Fibroblast of skin of back (primary cell): Measurements from ENCODE around the gene KCTD13.
"Not testable (repeated sequence)": the region's sequence is repeated elsewhere in the genome, so short reads cannot be mapped to it uniquely, and the experiment has no call there.

Source experiments
- DNase-seq: peaks from one replicate; pipeline ENCODE4 v3.0.0-alpha.2; 2013

Gene KCTD13

DNA sequence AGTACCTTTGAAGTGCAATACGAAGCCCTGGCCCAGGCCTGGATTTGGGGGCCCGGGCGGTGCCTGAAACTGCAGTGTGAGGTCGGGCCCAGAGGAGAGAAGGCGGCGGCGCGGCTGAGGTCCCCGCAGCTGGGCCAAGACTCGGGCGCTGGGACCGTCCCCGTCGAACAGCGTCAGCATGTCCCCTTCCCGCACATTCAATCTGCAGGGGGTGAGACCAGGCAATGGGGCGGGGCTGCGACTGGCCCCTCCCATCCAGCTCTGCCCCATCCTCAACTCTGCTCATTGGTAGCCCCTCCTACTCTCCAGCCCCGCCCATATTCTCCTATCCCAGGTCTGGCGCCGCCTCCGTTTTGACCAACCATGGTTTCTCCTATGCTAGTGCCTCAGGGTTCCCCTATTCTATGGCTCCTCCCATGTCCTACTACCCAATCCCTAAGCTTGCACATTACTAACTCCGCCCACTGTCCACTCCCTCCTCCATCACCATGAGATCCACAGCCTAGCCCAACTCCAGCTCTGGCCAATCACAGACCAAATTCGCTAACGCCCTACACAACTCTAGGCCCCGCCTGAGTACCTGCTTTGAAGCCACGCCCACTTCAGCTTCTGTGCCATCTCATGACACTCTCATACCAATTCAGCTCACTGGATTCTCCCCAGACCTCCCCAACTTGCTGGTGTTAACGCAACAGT is 48.6 kb downstream of the KCTD13 start:
- peak; percentile 45 for DNase-seq

- DNase-seq = no peak
Observed at GRCh38 chr16:29876594-29877249, 49.3 kb downstream of the KCTD13 start.

GRCh38 chr16:29876217-29876593 is 49.8 kb downstream of the KCTD13 start:
- no peak for DNase-seq

- DNase-seq = no peak
Observed at GRCh38 chr16:29875206-29875605, 50.8 kb downstream of the KCTD13 start.

GRCh38 chr16:29873319-29873718 is 52.7 kb downstream of the KCTD13 start:
- DNase-seq = no peak

- no peak for DNase-seq
Observed at GRCh38 chr16:29871822-29872546, 54.0 kb downstream of the KCTD13 start.

GRCh38 chr16:29869067-29869466 is 57.0 kb downstream of the KCTD13 start:
- DNase-seq = not testable (repeated sequence)

DNA sequence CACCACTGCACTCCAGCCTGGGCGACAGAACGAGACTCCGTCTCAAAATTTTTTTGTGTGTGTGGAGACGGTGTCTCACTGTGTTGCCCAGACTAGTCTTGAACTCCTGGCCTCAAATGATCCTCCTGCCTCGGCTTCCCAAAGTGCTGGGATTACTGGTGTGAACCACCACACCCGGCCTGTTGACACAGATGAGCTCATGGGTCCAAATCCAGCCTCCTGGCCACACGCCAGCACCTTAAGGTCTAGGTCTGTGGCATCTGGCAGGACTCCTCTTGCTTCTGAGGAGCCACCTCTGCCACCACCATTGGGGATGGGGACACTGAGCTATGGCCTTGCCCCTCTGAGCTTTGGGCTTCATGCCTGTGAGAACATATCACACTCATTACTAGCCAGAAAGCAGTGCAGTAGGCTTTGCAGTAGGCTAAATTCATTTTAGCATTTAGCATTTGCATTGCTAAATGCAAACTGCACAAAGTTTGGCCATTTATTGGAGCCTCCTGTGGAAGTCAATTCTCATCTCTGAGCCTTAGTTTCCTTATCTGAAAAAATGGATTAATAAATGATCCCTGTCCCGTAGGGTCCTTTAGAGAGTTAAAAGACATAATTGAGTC is 57.5 kb downstream of the KCTD13 start:
- DNase-seq = no peak

DNA sequence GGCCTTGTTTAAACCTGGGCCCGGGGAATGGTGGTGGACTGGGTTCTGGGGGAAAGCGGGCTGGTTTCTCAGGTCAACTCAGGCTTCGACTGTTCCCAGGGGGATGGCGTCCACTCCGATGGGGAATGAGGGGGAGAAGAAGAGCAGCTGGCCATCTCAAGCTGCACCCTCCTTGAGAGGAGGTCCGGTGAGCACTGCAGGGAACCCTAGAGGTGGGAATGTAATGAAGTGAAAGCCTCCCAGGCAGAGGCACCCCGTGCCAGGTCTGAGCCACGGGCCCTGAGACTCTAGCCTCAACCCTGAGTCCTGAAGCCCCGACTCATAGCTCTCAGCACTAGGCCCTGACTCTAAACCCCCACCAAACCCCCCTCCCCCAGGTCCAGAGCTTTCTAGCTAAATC is 61.8 kb downstream of the KCTD13 start:
- DNase-seq = no peak

DNA sequence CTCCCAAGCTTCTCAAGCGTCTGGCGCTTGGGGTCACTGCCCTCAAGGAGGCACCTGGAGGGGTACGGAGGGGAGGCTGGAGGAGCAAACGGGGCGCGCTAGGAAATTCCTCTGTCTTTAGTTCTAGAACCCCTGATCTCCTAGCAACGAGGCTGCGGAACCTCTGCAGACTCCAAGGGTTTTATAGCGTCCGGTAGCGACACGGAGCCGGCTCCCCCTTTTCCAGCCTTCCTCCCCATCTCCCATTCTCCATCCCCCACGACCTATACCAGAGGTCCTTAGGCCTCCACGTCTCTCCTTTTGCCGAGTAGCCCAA is 62.4 kb downstream of the KCTD13 start:
- no peak for DNase-seq

DNA sequence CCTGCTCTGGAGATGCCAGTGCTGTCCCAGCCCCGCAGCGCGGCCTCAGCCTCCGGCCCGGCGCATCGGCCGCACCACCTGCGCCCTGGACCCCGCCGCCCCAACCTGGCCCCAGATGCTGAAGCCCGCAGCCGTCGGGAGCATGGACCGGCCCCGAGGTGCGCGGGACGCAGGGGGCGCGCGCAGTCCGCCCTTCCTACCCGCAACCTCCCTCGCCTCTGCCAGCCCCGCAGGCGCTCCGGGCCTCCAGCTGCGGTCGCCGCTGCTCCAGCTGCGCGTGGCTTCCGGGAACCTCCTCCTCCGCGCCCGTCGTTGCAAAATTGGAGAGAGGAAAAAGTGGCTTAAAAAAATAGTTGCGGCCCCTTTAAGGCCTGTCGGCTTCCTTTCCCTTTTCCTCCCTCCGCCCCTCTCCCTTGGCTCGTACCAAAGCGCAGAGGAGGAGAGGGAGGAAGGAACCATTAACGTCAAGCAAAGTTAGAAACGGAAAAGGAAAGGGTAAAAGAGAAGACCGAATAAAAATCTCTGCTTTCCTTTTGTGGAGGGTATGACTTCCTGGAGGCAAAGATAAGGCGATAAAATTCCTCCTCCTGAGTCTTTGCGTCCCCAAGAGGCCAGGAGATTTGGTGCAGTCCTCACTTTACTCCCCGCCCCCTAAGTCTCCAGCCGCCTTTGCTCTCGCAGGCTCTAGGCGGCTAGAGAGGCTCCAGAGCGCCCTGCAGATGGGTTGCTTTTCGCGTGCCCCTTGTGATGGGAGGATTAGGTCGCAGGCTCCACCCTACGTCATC is 63.0 kb downstream of the KCTD13 start, which contains the start of gene CDIPT:
CDIPT (minus strand) TSS at position 343 of the 785 bp plus-strand sequence. CDS start 369 bp downstream, outside the sequence.
- peak; percentile 94 for DNase-seq

DNA sequence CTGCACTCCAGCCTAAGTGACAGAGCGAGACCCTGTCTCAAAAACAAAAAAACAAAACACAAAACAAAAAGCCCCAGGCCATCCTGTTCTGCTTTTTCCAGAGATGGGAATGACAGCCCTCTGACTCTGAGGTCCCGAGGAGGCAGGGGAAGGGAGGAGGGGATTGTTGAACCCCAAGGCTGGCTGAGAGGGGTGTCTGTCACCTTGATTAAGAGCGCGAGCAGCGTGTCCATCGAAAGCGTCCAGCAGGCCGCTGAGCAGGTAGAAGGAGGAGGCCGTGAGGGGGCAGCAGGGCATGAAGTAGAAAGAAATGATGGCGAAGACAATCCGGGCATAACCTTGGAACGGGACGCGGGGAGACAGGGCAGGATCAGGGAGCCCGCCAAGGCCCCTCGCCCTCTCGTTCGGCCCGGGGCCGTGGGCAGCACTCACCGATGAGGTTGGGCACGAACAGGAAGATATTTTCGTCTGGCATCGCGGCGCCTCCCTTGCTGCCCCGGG is 63.6 kb downstream of the KCTD13 start:
- DNase-seq = peak; percentile 26

DNA sequence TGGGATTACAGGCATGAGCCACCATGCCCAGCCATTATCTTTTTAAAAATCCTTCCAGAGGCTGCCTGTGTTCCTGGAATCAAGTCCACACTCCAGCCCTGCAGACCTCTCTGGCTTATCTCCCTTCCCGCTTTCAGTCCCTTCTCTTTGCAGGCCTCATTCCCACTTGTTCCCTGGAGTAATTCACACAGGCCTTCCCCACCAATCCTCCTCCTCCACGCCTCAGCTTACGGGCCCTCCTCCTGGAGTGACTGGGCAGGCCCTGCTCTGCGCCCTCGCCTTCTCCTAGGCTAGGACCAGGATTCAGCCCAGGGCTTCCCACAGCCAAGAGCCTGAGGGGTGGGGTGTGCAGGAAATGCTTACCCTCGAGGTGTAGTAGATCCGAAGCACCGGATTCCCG is 65.8 kb downstream of the KCTD13 start:
- DNase-seq = no peak

GRCh38 chr16:29858974-29859373 is 67.1 kb downstream of the KCTD13 start:
- no peak for DNase-seq

DNA sequence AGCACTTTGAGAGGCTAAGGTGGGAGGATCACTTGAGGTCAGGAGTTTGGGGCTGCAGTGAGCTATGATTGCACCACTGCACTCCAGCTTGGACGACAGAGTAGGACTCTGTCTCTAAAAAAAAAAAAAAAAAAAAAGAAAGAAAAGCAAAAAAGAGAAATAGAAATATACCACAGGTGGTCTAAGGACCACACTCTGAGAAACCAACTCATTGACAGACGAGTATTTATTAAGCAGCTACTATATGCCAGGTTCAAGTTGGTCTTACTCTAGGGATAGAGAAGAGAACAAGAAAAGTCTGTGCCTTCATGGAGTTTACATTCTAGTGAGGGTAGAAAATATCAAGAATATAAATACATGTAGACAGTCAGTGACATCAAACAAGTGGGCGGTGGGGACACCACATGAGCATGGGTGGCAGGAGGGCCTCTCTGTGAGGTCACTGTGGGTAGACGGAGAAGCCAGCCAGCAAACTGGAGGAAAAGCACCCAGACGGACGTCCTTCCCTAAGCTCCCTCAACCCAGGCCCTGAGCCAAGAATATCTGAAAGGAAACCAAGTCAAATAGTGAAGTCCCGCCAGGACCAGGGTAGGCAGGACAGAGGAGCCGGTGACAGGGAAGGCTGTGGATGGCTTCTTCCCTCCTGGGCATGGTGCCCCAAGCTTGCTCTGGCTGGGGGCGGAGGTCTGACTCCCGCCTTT is 67.7 kb downstream of the KCTD13 start:
- no peak for DNase-seq

DNA sequence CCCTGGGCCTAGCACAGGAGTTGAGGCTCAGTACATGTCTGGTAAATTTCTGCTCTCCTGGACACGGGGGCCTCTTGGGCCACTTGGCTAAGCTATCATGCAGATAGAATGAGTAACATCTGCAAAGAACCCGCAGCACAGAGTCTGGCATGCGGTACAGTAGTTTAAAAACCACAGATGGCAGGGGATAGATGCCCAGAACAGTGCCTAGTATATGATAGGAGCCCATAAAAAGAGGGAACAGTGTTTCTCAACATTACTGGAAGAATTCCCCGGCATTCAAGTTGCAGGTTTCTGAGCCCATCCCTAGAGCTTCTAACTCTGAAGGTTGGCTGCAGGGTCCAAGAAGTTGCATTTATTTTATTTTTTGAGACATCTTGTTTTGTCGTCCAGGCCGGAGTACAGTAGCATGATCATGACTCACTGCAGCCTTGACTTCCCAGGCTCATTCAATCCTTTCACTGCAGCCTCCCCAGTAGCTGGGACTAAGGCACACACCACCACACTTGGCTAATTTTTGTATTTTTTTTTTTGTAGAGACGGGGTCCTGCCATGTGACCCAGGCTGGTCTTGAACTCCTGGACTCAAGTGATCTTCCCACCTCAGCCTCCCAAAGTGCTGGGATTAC is 68.8 kb downstream of the KCTD13 start:
- DNase-seq = peak; percentile 19
